GM21717 (cell line): ENCODE data around the gene POLN.

Source experiments
- ATAC-seq: cut with Tn5 transposase; IDR thresholded peaks from one replicate; pipeline ENCODE4 v1.9.1; 2021; ENCODE audit warnings: mild to moderate bottlenecking, moderate library complexity; ENCODE audit not compliant: unreplicated experiment

POLN gene

GRCh38 chr4:2072971-2073807 is 168.7 kb downstream of the POLN start:
- no peak for ATAC-seq

GRCh38 chr4:2071912-2072867 is 169.7 kb downstream of the POLN start:
- no peak for ATAC-seq

- no peak for ATAC-seq
Observed at GRCh38 chr4:2071252-2071911, 170.5 kb downstream of the POLN start.

- ATAC-seq: no peak
Observed at GRCh38 chr4:2070421-2071251, 171.3 kb downstream of the POLN start.

GRCh38 chr4:2069986-2070385 is 171.9 kb downstream of the POLN start:
- no peak for ATAC-seq

GRCh38 chr4:2069161-2069971 is 172.6 kb downstream of the POLN start:
- no peak for ATAC-seq

- no peak for ATAC-seq
Observed at GRCh38 chr4:2068566-2068965, 173.4 kb downstream of the POLN start.

- ATAC-seq: no peak
Observed at GRCh38 chr4:2068198-2068470, 173.8 kb downstream of the POLN start.

GRCh38 chr4:2067446-2068197 is 174.3 kb downstream of the POLN start:
- no peak for ATAC-seq

- ATAC-seq: no peak
Observed at GRCh38 chr4:2066571-2067445, 175.1 kb downstream of the POLN start.

GRCh38 chr4:2066011-2066551 is 175.8 kb downstream of the POLN start:
- ATAC-seq: no peak

GRCh38 chr4:2065106-2065930 is 176.6 kb downstream of the POLN start:
- no peak for ATAC-seq

- ATAC-seq: no peak
Observed at GRCh38 chr4:2064276-2064991, 177.5 kb downstream of the POLN start.

GRCh38 chr4:2063557-2064275 is 178.2 kb downstream of the POLN start:
- no peak for ATAC-seq

- no peak for ATAC-seq
Observed at GRCh38 chr4:2062808-2063524, 179.0 kb downstream of the POLN start.
